ENCODE data around the gene CATSPER1.

The CATSPER1 gene

GRCh38 chr11:65979261-65979759 lies 47.0 kb downstream of the CATSPER1 start:
- H3K36me3 ChIP-seq, result peaks cover 48 to 62% (median 58%) of the 10 kb centered on the region in 11 experiments

DNA sequence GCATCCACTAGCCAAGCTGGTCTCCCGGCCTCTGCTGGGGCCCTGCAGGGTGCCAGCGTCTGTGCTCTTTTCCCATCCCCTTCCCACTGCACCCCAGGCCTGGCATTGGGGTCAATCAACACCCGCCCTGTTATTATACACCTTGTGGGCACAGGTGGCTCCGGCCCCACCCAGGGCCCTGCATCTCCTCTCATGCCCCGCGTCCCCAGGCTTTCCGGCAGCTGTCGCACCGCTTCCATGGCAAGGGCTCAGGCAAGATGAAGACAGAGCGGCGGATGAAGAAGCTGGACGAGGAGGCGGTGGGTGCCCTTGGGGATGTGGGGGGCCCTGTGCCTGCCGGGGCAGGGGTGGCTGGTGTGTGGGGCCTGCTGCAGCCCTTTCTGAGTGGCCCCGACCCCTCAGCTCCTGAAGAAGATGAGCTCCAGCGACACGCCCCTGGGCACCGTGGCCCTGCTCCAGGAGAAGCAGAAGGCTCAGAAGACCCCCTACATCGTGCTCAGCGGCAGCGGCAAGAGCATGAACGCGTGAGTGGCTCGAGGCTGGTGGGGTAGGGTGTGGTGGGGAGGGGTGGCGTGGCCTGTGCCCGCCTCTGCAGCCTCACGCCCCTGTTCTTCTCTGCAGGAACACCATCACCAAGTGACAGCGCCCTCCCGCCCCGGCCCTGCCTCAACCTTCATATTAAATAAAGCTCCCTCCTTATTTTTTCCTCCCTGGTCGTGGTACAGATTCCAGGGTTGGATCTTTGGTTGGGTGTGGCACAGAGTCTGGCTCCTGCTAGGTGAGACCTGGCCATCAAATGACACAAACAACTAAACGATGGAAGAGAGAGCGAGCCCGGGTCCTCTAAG lies 47.7 kb downstream of the CATSPER1 start:
- Histone ChIP-seq H3K27ac (no peak overlapping the region), H4K20me1 (peaks cover 0 to 65% (median 12%) of the 10 kb centered on the region in 11 experiments; a peak in 9 of 22 replicates), H3K4me1 (peaks cover 0 to 5% (median 0%) of the 10 kb centered on the region in 10 experiments; a peak in 3 of 20 replicates), H3K4me3 (no peak overlapping the region), H3K36me3 (peaks cover 52 to 69% (median 62%) of the 10 kb centered on the region in 11 experiments), H3K4me2 (no peak overlapping the region), H3K27me3 (no peaks in the 10 kb centered on the region), H3K9me3 (replicated peaks in 1 of 11) (no peaks in the 10 kb centered on the region), H3K9ac (no peak overlapping the region)
- no peak for TF ChIP-seq Cebpa-rat (IDR thresholded peaks at IDR 0.05)

More at GRCh38 chr11:65979261-65979759, 47.0 kb downstream of the CATSPER1 start:
- Histone ChIP-seq H3K4me3 (no peak overlapping the region), H4K20me1 (peaks cover 0 to 62% (median 12%) of the 10 kb centered on the region in 11 experiments; a peak in 9 of 22 replicates), H3K27me3 (no peaks in the 10 kb centered on the region), H3K4me1 (peaks cover 0 to 5% (median 0%) of the 10 kb centered on the region in 10 experiments; a peak in 3 of 20 replicates), H3K9ac (no peak overlapping the region), H3K4me2 (no peak overlapping the region), H3K27ac (no peak overlapping the region), H3K9me3 (replicated peaks in 1 of 11) (no peaks in the 10 kb centered on the region)
- no peak for TF ChIP-seq Cebpa-rat (IDR thresholded peaks at IDR 0.05)

DNA sequence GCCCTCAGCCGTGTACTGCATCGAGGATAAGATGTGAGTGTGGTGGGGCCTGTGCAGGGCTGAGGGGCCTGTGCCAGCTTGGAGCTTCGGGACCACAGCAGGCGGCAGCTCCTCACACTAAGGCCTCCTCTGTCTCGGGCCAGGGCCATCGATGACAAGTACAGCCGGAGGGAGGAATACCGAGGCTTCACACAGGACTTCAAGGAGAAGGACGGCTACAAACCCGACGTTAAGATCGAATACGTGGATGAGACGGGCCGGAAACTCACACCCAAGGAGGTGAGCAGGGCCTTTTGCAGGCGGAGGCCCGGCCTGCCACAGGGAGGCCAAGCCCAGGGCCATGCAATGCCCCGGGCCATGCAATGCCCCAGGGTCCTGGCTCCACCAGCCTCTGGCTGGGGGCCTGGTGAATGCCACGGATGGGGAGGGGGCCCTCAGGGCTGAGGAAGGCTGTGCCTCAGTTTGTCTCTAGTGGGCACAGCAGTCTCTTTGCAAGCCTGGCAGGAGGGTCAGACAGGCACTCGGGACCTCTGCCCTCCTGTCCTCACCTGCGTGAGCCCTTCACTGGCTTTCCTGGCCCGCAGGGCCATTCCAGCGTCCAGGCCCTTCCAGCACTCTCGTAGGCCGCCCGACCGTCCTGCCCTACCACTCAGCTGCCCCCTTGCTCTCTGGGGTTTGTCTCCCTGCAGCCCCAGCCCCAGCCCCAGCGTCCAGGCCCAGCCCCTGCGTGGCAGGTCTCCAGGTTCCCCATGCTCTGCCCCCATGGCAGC lies 48.5 kb downstream of the CATSPER1 start:
- no peaks in the 10 kb centered on the region for H3K9me3 ChIP-seq (replicated peaks in 1 of 11)
- no peak overlapping the region for H3K27ac ChIP-seq
- no peak for TF ChIP-seq Cebpa-rat (IDR thresholded peaks at IDR 0.05)
- H4K20me1 ChIP-seq, result peaks cover 0 to 74% (median 12%) of the 10 kb centered on the region in 11 experiments; a peak in 9 of 22 replicates
- peaks cover 60 to 76% (median 70%) of the 10 kb centered on the region in 11 experiments for H3K36me3 ChIP-seq
- no peak overlapping the region for H3K4me3 ChIP-seq
- H3K9ac ChIP-seq, result peak overlapping the region in 1 of 11 experiments; percentile 21; a peak in 2 of 22 replicates
- H3K4me1 ChIP-seq, result peaks cover 0 to 5% (median 0%) of the 10 kb centered on the region in 10 experiments; a peak in 3 of 20 replicates
- no peak overlapping the region for H3K4me2 ChIP-seq
- no peaks in the 10 kb centered on the region for H3K27me3 ChIP-seq

DNA sequence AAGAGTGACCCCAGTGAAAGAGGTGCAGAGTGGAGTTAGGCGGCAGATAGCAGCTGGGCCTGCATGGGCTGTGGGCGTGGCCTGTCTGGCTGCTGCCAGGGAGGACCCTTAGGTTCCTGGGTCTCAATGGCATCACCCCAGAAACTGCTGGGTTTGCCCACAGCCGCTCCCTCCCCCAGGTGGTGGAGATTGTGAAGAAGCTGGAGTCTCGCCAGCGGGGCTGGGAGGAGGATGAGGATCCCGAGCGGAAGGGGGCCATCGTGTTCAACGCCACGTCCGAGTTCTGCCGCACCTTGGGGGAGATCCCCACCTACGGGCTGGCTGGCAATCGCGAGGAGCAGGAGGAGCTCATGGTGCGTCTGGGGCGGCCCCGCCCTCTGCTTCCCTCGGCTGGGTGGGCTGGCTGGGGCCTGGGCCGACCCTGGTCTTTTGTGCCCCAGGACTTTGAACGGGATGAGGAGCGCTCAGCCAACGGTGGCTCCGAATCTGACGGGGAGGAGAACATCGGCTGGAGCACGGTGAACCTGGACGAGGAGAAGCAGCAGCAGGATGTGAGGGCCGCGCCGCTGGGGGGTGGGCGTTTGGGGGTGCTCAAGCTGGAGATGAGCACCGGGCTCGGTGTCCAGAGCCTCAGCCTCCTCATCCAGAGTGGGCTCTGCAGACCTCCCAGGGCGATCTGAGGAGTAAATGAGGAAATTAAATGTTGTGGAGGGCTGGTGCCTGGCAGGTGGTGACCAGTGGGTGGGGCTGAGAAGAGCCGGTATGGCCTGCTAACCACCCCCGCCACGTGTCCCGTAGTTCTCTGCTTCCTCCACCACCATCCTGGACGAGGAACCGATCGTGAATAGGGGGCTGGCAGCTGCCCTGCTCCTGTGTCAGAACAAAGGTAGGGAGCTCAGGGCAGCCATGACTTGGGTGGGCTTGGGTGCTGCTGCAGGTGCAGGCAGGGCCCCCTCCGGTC lies 49.8 kb downstream of the CATSPER1 start:
- TF ChIP-seq Cebpa-rat (IDR thresholded peaks at IDR 0.05), result no peak
- Histone ChIP-seq H3K4me1 (peaks cover 0 to 5% (median 0%) of the 10 kb centered on the region in 10 experiments; a peak in 3 of 20 replicates), H3K36me3 (peaks cover 71 to 89% (median 83%) of the 10 kb centered on the region in 11 experiments), H4K20me1 (peaks cover 0 to 68% (median 12%) of the 10 kb centered on the region in 11 experiments; a peak in 9 of 22 replicates), H3K27ac (no peak overlapping the region), H3K9ac (peak overlapping the region in 2 of 11 experiments; percentile 20 to 21; a peak in 2 of 22 replicates), H3K4me3 (no peak overlapping the region), H3K27me3 (no peaks in the 10 kb centered on the region), H3K4me2 (no peak overlapping the region), H3K9me3 (replicated peaks in 1 of 11) (no peaks in the 10 kb centered on the region)

DNA sequence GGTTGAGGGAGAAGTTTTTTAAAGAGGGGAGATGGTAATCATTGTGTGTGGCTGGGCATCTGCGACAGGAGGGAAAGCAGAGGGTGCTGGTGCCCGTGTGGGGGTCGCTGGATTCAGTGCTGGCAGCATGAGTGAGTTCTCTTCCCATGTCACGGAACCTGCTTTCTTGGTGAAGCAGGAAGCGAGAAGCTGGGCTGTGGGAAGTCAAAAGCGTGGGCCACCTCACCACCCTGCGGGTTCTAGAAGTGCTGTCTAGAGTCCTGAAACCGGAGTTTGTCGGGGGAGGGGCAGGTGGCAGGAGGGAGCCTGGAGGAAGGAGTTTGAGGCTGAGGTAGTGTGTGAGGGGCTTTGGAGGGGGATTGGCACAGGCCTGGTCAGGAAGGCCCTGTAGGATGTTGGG lies 50.5 kb downstream of the CATSPER1 start:
- Histone ChIP-seq H3K36me3 (peaks cover 71 to 90% (median 83%) of the 10 kb centered on the region in 11 experiments), H3K4me2 (no peak overlapping the region), H3K9me3 (replicated peaks in 1 of 11) (no peaks in the 10 kb centered on the region), H3K4me1 (no peaks in the 10 kb centered on the region; a peak in 1 of 20 replicates), H4K20me1 (peaks cover 0 to 61% (median 12%) of the 10 kb centered on the region in 11 experiments; a peak in 9 of 22 replicates), H3K4me3 (no peak overlapping the region), H3K9ac (no peak overlapping the region), H3K27me3 (no peaks in the 10 kb centered on the region), H3K27ac (no peak overlapping the region)
- no peak for TF ChIP-seq Cebpa-rat (IDR thresholded peaks at IDR 0.05)

GRCh38 chr11:65973439-65974110 lies 52.7 kb downstream of the CATSPER1 start:
- H4K20me1 ChIP-seq, result peaks cover 0 to 59% (median 23%) of the 10 kb centered on the region in 11 experiments; a peak in 13 of 22 replicates
- no peak overlapping the region for H3K27ac ChIP-seq
- H3K4me1 ChIP-seq, result no peaks in the 10 kb centered on the region
- no peak for TF ChIP-seq Cebpa-rat (IDR thresholded peaks at IDR 0.05)
- no peak overlapping the region for H3K4me3 ChIP-seq
- H3K27me3 ChIP-seq, result no peaks in the 10 kb centered on the region
- H3K4me2 ChIP-seq, result no peak overlapping the region
- H3K9me3 ChIP-seq (replicated peaks in 1 of 11), result no peaks in the 10 kb centered on the region
- H3K9ac ChIP-seq, result no peak overlapping the region
- peaks cover 72 to 90% (median 84%) of the 10 kb centered on the region in 11 experiments for H3K36me3 ChIP-seq

DNA sequence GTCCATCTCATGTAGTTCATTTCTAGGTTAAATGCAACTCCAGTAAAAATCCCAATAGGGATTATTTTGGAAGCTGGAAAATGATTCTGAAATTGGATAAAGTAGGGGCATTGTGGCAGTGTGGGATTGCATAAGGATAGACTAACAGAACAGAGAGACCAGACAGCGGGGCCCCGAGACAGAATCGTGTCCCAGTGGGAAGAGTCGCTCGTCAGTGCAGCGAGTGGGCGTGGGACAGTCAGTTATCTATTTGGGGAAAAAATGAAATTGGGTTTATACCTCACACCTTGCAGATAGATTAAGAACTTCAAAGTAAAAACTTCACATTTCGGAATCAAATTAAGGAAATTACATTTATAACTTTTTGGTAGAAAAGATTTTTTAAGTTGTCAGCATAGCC lies 54.2 kb downstream of the CATSPER1 start:
- no peak for TF ChIP-seq Cebpa-rat (IDR thresholded peaks at IDR 0.05)
- peaks cover 72 to 90% (median 84%) of the 10 kb centered on the region in 11 experiments for H3K36me3 ChIP-seq

More for the DNA sequence above, 54.2 kb downstream of the CATSPER1 start:
- H4K20me1 ChIP-seq, result peaks cover 0 to 57% (median 23%) of the 10 kb centered on the region in 11 experiments; a peak in 13 of 22 replicates
- H3K4me1 ChIP-seq, result no peaks in the 10 kb centered on the region
- no peak overlapping the region for H3K27ac ChIP-seq
- no peaks in the 10 kb centered on the region for H3K27me3 ChIP-seq
- no peaks in the 10 kb centered on the region for H3K9me3 ChIP-seq (replicated peaks in 1 of 11)
- H3K4me2 ChIP-seq, result no peak overlapping the region
- H3K4me3 ChIP-seq, result no peak overlapping the region
- no peak overlapping the region for H3K9ac ChIP-seq

Measured in BLaER1 treated with 17β-estradiol and CSF1 and Interleukin-3, amounts not matched to agents 10 nM and 100 nM (cell line).